ENCODE results near the gene ITGB3BP. TPM values are rescaled to one million over a fixed set of nuclear protein-coding genes. Genes with fewer than 3 reads are reported as not detected.
"Not testable (repeated sequence)": the region's sequence is repeated elsewhere in the genome, so short reads cannot be mapped to it uniquely, and the experiment has no call there.

The ITGB3BP gene
- total RNA-seq, 2 experiments from 2014 or later = 59.1 to 59.7 TPM

- H3K4me1 Mint-ChIP-seq (ENCODE audit: low read depth) = no peaks in the 10 kb centered on the region
- H3K36me3 Mint-ChIP-seq (ENCODE audit: low read depth) = peaks cover 11% of the 10 kb centered on the region
- DNase-seq = no peak
- no peaks in the 10 kb centered on the region for H3K9me3 Mint-ChIP-seq
- no peak overlapping the region for H3K4me3 Mint-ChIP-seq
- H3K27me3 Mint-ChIP-seq (ENCODE audit: low read depth) = no peaks in the 10 kb centered on the region
- CTCF ChIA-PET = interaction anchor here (0.6 kb wide), 1 partner anchor 77 kb away, joined by 3 read pairs; no protein-coding TSS in a partner anchor
- intact Hi-C loops (cut with micrococcal nuclease) = no loop called here
- H3K27ac Mint-ChIP-seq = no peak overlapping the region
These were observed 69.8 kb downstream of the ITGB3BP start for GRCh38 chr1:63453232-63453631.

GRCh38 chr1:63450416-63450815, 72.6 kb downstream of the ITGB3BP start:
- no peaks in the 10 kb centered on the region for H3K4me1 Mint-ChIP-seq (ENCODE audit: low read depth)
- H3K36me3 Mint-ChIP-seq (ENCODE audit: low read depth) = peaks cover 2% of the 10 kb centered on the region
- CTCF ChIA-PET = no interaction called here
- intact Hi-C loops (cut with micrococcal nuclease) = no loop called here
- DNase-seq = no peak
- H3K27me3 Mint-ChIP-seq (ENCODE audit: low read depth) = no peaks in the 10 kb centered on the region
- H3K4me3 Mint-ChIP-seq = no peak overlapping the region
- no peak overlapping the region for H3K27ac Mint-ChIP-seq
- no peaks in the 10 kb centered on the region for H3K9me3 Mint-ChIP-seq

GRCh38 chr1:63448731-63449246, 74.2 kb downstream of the ITGB3BP start:
- no peak overlapping the region for H3K27ac Mint-ChIP-seq
- H3K4me1 Mint-ChIP-seq (ENCODE audit: low read depth) = no peaks in the 10 kb centered on the region
- H3K9me3 Mint-ChIP-seq = no peaks in the 10 kb centered on the region
- peaks cover 2% of the 10 kb centered on the region for H3K36me3 Mint-ChIP-seq (ENCODE audit: low read depth)
- intact Hi-C loops (cut with micrococcal nuclease) = loop anchor here (10.0 kb wide), 1 partner anchor 264 kb away; no protein-coding TSS in a partner anchor
- H3K4me3 Mint-ChIP-seq = no peak overlapping the region
- DNase-seq = no peak
- CTCF ChIA-PET = no interaction called here
- no peaks in the 10 kb centered on the region for H3K27me3 Mint-ChIP-seq (ENCODE audit: low read depth)

GRCh38 chr1:63442141-63442475, 80.9 kb downstream of the ITGB3BP start:
- no peaks in the 10 kb centered on the region for H3K36me3 Mint-ChIP-seq (ENCODE audit: low read depth)
- H3K27ac Mint-ChIP-seq = no peak overlapping the region
- no peaks in the 10 kb centered on the region for H3K4me1 Mint-ChIP-seq (ENCODE audit: low read depth)
- H3K4me3 Mint-ChIP-seq = no peak overlapping the region
- intact Hi-C loops (cut with micrococcal nuclease) = loop anchor here (5.0 to 10.0 kb wide), 2 partner anchors 75 to 257 kb away; partner anchors contain the start of gene ALG6
- CTCF ChIA-PET = interaction anchor here (0.6 to 1.2 kb wide), 3 partner anchors 9 to 113 kb away, joined by 3 to 4 read pairs (median 3); no protein-coding TSS in a partner anchor
- no peaks in the 10 kb centered on the region for H3K9me3 Mint-ChIP-seq
- DNase-seq = no peak
- H3K27me3 Mint-ChIP-seq (ENCODE audit: low read depth) = no peaks in the 10 kb centered on the region

GRCh38 chr1:63435161-63435560, 87.9 kb downstream of the ITGB3BP start:
- no peak for DNase-seq
- H3K9me3 Mint-ChIP-seq = peaks cover 6% of the 10 kb centered on the region
- no peak overlapping the region for H3K4me3 Mint-ChIP-seq
- H3K36me3 Mint-ChIP-seq (ENCODE audit: low read depth) = peaks cover 13% of the 10 kb centered on the region
- H3K27me3 Mint-ChIP-seq (ENCODE audit: low read depth) = no peaks in the 10 kb centered on the region
- H3K27ac Mint-ChIP-seq = no peak overlapping the region
- CTCF ChIA-PET = interaction anchor here (0.8 kb wide), 1 partner anchor 99 kb away, joined by 3 read pairs; no protein-coding TSS in a partner anchor
- intact Hi-C loops (cut with micrococcal nuclease) = no loop called here
- no peaks in the 10 kb centered on the region for H3K4me1 Mint-ChIP-seq (ENCODE audit: low read depth)

- CTCF ChIA-PET = no interaction called here
- Mint-ChIP-seq H3K9me3 (peaks cover 11% of the 10 kb centered on the region), H3K36me3 (ENCODE audit: low read depth) (peaks cover 25% of the 10 kb centered on the region), H3K27ac (no peak overlapping the region), H3K4me1 (ENCODE audit: low read depth) (no peaks in the 10 kb centered on the region), H3K27me3 (ENCODE audit: low read depth) (no peaks in the 10 kb centered on the region), H3K4me3 (no peak overlapping the region)
- no peak for DNase-seq
- intact Hi-C loops (cut with micrococcal nuclease) = no loop called here
These were observed 93.7 kb downstream of the ITGB3BP start for GRCh38 chr1:63429281-63429680.

GRCh38 chr1:63428815-63429214, 94.2 kb downstream of the ITGB3BP start:
- Mint-ChIP-seq H3K27me3 (ENCODE audit: low read depth) (no peaks in the 10 kb centered on the region), H3K4me3 (no peak overlapping the region), H3K27ac (no peak overlapping the region), H3K36me3 (ENCODE audit: low read depth) (peaks cover 25% of the 10 kb centered on the region), H3K9me3 (peaks cover 11% of the 10 kb centered on the region), H3K4me1 (ENCODE audit: low read depth) (no peaks in the 10 kb centered on the region)
- CTCF ChIA-PET = interaction anchor here (0.6 kb wide), 1 partner anchor 7 kb away, joined by 3 read pairs; no protein-coding TSS in a partner anchor
- intact Hi-C loops (cut with micrococcal nuclease) = no loop called here
- no peak for DNase-seq

- no peaks in the 10 kb centered on the region for H3K4me1 Mint-ChIP-seq (ENCODE audit: low read depth)
- no peaks in the 10 kb centered on the region for H3K27me3 Mint-ChIP-seq (ENCODE audit: low read depth)
- H3K9me3 Mint-ChIP-seq = no peaks in the 10 kb centered on the region
- peaks cover 26% of the 10 kb centered on the region for H3K36me3 Mint-ChIP-seq (ENCODE audit: low read depth)
- intact Hi-C loops (cut with micrococcal nuclease) = no loop called here
- no peak overlapping the region for H3K27ac Mint-ChIP-seq
- DNase-seq = no peak
- H3K4me3 Mint-ChIP-seq = no peak overlapping the region
- CTCF ChIA-PET = no interaction called here
These were observed 99.4 kb downstream of the ITGB3BP start for GRCh38 chr1:63423649-63424048.

GRCh38 chr1:63420746-63421145, 102.3 kb downstream of the ITGB3BP start:
- CTCF ChIA-PET; H3K4me3 Mint-ChIP-seq; H3K27ac Mint-ChIP-seq; intact Hi-C loops (cut with micrococcal nuclease); H3K27me3 Mint-ChIP-seq (ENCODE audit: low read depth); H3K4me1 Mint-ChIP-seq (ENCODE audit: low read depth); DNase-seq; H3K9me3 Mint-ChIP-seq: not testable (repeated sequence)
- H3K36me3 Mint-ChIP-seq (ENCODE audit: low read depth) = peaks cover 36% of the 10 kb centered on the region

GRCh38 chr1:63418101-63418500, 104.9 kb downstream of the ITGB3BP start:
- H3K27ac Mint-ChIP-seq = no peak overlapping the region
- H3K36me3 Mint-ChIP-seq (ENCODE audit: low read depth) = peaks cover 41% of the 10 kb centered on the region
- CTCF ChIA-PET = no interaction called here
- no peaks in the 10 kb centered on the region for H3K9me3 Mint-ChIP-seq
- no peak for DNase-seq
- no peaks in the 10 kb centered on the region for H3K4me1 Mint-ChIP-seq (ENCODE audit: low read depth)
- no peak overlapping the region for H3K4me3 Mint-ChIP-seq
- intact Hi-C loops (cut with micrococcal nuclease) = loop anchor here (10.0 kb wide), 1 partner anchor 363 kb away; no protein-coding TSS in a partner anchor
- no peaks in the 10 kb centered on the region for H3K27me3 Mint-ChIP-seq (ENCODE audit: low read depth)

GRCh38 chr1:63414691-63415365, 108.2 kb downstream of the ITGB3BP start:
- Mint-ChIP-seq H3K4me1 (ENCODE audit: low read depth) (no peaks in the 10 kb centered on the region), H3K4me3 (no peak overlapping the region), H3K36me3 (ENCODE audit: low read depth) (peaks cover 35% of the 10 kb centered on the region), H3K27me3 (ENCODE audit: low read depth) (no peaks in the 10 kb centered on the region), H3K9me3 (no peaks in the 10 kb centered on the region), H3K27ac (no peak overlapping the region)
- CTCF ChIA-PET = no interaction called here
- no peak for DNase-seq
- intact Hi-C loops (cut with micrococcal nuclease) = loop anchor here (10.0 kb wide), 1 partner anchor 360 kb away; no protein-coding TSS in a partner anchor

GRCh38 chr1:63413394-63413793, 109.6 kb downstream of the ITGB3BP start:
- H3K4me1 Mint-ChIP-seq (ENCODE audit: low read depth) = no peaks in the 10 kb centered on the region
- intact Hi-C loops (cut with micrococcal nuclease) = loop anchor here (10.0 kb wide), 1 partner anchor 359 kb away; no protein-coding TSS in a partner anchor
- H3K9me3 Mint-ChIP-seq = no peaks in the 10 kb centered on the region
- no peaks in the 10 kb centered on the region for H3K27me3 Mint-ChIP-seq (ENCODE audit: low read depth)
- peaks cover 31% of the 10 kb centered on the region for H3K36me3 Mint-ChIP-seq (ENCODE audit: low read depth)
- no peak overlapping the region for H3K4me3 Mint-ChIP-seq
- CTCF ChIA-PET = interaction anchor here (1.9 kb wide), 1 partner anchor 125 kb away, joined by 4 read pairs; no protein-coding TSS in a partner anchor
- no peak overlapping the region for H3K27ac Mint-ChIP-seq
- DNase-seq = no peak

- H3K9me3 Mint-ChIP-seq = no peaks in the 10 kb centered on the region
- H3K36me3 Mint-ChIP-seq (ENCODE audit: low read depth) = peaks cover 29% of the 10 kb centered on the region
- no peaks in the 10 kb centered on the region for H3K4me1 Mint-ChIP-seq (ENCODE audit: low read depth)
- H3K4me3 Mint-ChIP-seq = no peak overlapping the region
- no peaks in the 10 kb centered on the region for H3K27me3 Mint-ChIP-seq (ENCODE audit: low read depth)
- no peak overlapping the region for H3K27ac Mint-ChIP-seq
- no peak for DNase-seq
- CTCF ChIA-PET = interaction anchor here (0.8 to 0.9 kb wide), 2 partner anchors 9 to 84 kb away, joined by 3 to 4 read pairs; no protein-coding TSS in a partner anchor
- intact Hi-C loops (cut with micrococcal nuclease) = loop anchor here (10.0 kb wide), 1 partner anchor 356 kb away; no protein-coding TSS in a partner anchor
These were observed 112.0 kb downstream of the ITGB3BP start for GRCh38 chr1:63411066-63411465.

Data from activated naive CD4-positive, alpha-beta T cell treated with anti-CD3 and anti-CD28 coated beads for 36 hours (primary cell).